Uterus (tissue), 2 donors: ENCODE data around the gene FAM3B.

Experiments
- CTCF ChIP-seq, 4 experiments: fragments of 200-600 bp in 2 of 4; fragments of 450-650 bp in 2 of 4; sonication (generic) in 2 of 4; IDR thresholded peaks; one replicate each; pipeline ENCODE4 v1.5.1; 2016 to 2019; ENCODE audit warnings: antibody characterized with exemption in 4 of 4, mild to moderate bottlenecking in 2 of 4, moderate library complexity in 1 of 4
- POLR2A ChIP-seq, 2 donors: fragments of 450-650 bp; IDR thresholded peaks; one replicate each; pipeline ENCODE4 v1.6.1; 2016; ENCODE audit warnings: antibody characterized with exemption in 2 of 2, mild to moderate bottlenecking in 1 of 2, moderate library complexity in 1 of 2

DNA sequence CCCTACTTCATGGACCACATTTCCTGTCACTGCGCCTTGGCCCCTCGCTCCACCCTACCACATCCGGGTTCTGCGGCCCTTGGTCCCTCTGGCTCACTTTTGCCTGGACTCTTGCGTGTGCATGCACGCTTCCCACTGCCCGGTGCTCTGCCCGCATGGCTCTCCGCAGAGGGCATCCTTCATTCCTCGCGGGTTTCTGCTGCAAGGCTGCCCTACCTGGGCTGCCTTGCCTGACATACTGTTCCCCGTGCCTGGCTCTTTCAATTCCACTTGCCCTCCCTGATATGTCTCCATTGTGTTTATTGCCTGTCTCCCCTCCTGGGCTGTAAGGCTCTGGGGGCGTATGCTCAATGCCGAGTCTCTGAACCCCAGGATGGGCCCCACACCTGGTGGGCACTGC lies 71.7 kb downstream of the FAM3B start:
- TF ChIP-seq POLR2A (IDR thresholded peaks at IDR 0.05) (no peak), CTCF (IDR thresholded peaks at IDR 0.05) (no peak)
